Right atrium auricular region (tissue), 2 donors: ENCODE results near the gene CRB1. TPM values are rescaled to one million over a fixed set of nuclear protein-coding genes. Genes with fewer than 3 reads are reported as not detected.

Experiments used
- DNase-seq: peaks from one replicate; pipeline ENCODE4 v3.0.0-alpha.2; 2019; ENCODE audit warnings: low spot score
- H3K27ac ChIP-seq, 2 donors: fragments of 200-600 bp; sonication (generic); 1 replicate in 1 of 2; 2 replicates in 1 of 2; pipeline ENCODE4 v1.5.1; 2016 to 2019
- H3K27me3 ChIP-seq, 2 donors: fragments of 200-600 bp; sonication (generic); one replicate each; pipeline versions ENCODE4 v1.5.1 to v1.6.0; 2017 to 2019
- H3K36me3 ChIP-seq: fragments of 200-600 bp; sonication (generic); one replicate; pipeline ENCODE4 v1.5.1; 2016
- H3K4me1 ChIP-seq, 2 donors: fragments of 200-600 bp; sonication (generic); one replicate each; pipeline versions ENCODE4 v1.5.1 to v1.6.0; 2017 to 2019
- H3K4me3 ChIP-seq, 2 donors: fragments of 200-600 bp; sonication (generic); 1 replicate in 1 of 2; 2 replicates in 1 of 2; pipeline ENCODE4 v1.5.1; 2017 to 2019; ENCODE audit warnings: mild to moderate bottlenecking in 1 of 2, moderate library complexity in 1 of 2
- H3K9me3 ChIP-seq, 2 donors: fragments of 200-600 bp; sonication (generic); one replicate each; pipeline ENCODE4 v1.5.1; 2019
- CTCF ChIP-seq, 2 donors: fragments of 200-600 bp; sonication (generic); IDR thresholded peaks; one replicate each; pipeline ENCODE4 v1.5.1; 2019; ENCODE audit warnings: antibody characterized with exemption in 2 of 2
- total RNA-seq, 2 donors: library from RNA; depleted of rRNA; stranded (reverse); fragments of >200 nt; gene quantifications; one replicate each; pipeline ENCODE4 v1.1.0, GENCODE V29; 2016

Gene CRB1
- total RNA-seq, 2 donors from 2014 or later = 0.11 to 0.75 TPM

GRCh38 chr1:197393105-197393504 lies 125.1 kb downstream of the CRB1 start:
- Histone ChIP-seq H3K27me3 (no peaks in the 10 kb centered on the region), H3K4me1 (no peaks in the 10 kb centered on the region), H3K9me3 (no peaks in the 10 kb centered on the region), H3K36me3 (no peaks in the 10 kb centered on the region), H3K27ac (no peak overlapping the region), H3K4me3 (no peak overlapping the region)
- TF ChIP-seq CTCF (IDR thresholded peaks at IDR 0.05) = no peak
- no peak for DNase-seq

- Histone ChIP-seq H3K4me3 (no peak overlapping the region), H3K36me3 (no peaks in the 10 kb centered on the region), H3K9me3 (no peaks in the 10 kb centered on the region), H3K27me3 (no peaks in the 10 kb centered on the region), H3K27ac (no peak overlapping the region), H3K4me1 (no peaks in the 10 kb centered on the region)
- DNase-seq = no peak
- TF ChIP-seq CTCF (IDR thresholded peaks at IDR 0.05) = no peak
Observed at GRCh38 chr1:197393772-197394171, 125.7 kb downstream of the CRB1 start.

- Histone ChIP-seq H3K36me3 (no peaks in the 10 kb centered on the region), H3K4me1 (no peaks in the 10 kb centered on the region), H3K4me3 (no peak overlapping the region), H3K27me3 (no peaks in the 10 kb centered on the region), H3K9me3 (no peaks in the 10 kb centered on the region), H3K27ac (no peak overlapping the region)
- no peak for DNase-seq
- no peak for TF ChIP-seq CTCF (IDR thresholded peaks at IDR 0.05)
Observed at GRCh38 chr1:197394831-197395608, 127.0 kb downstream of the CRB1 start.

- no peaks in the 10 kb centered on the region for H3K4me1 ChIP-seq
- no peak overlapping the region for H3K4me3 ChIP-seq
- H3K9me3 ChIP-seq = no peaks in the 10 kb centered on the region
- no peak overlapping the region for H3K27ac ChIP-seq
- TF ChIP-seq CTCF (IDR thresholded peaks at IDR 0.05) = no peak
- no peak for DNase-seq
- H3K36me3 ChIP-seq = no peaks in the 10 kb centered on the region
- H3K27me3 ChIP-seq = no peaks in the 10 kb centered on the region
Observed at GRCh38 chr1:197397895-197398294, 129.8 kb downstream of the CRB1 start.

GRCh38 chr1:197399755-197400521 lies 131.9 kb downstream of the CRB1 start:
- no peaks in the 10 kb centered on the region for H3K9me3 ChIP-seq
- no peak for TF ChIP-seq CTCF (IDR thresholded peaks at IDR 0.05)
- H3K4me3 ChIP-seq = no peak overlapping the region
- DNase-seq = no peak
- H3K4me1 ChIP-seq = no peaks in the 10 kb centered on the region
- no peaks in the 10 kb centered on the region for H3K36me3 ChIP-seq
- H3K27me3 ChIP-seq = no peaks in the 10 kb centered on the region
- no peak overlapping the region for H3K27ac ChIP-seq
